ENCODE results near the gene BLM. TPM values are rescaled to one million over a fixed set of nuclear protein-coding genes. Genes with fewer than 3 reads are reported as not detected.

Gene BLM
- polyA plus RNA-seq, 1 of the 3 experiments (the other 2 are of a cell fraction) = 2.7 TPM

DNA sequence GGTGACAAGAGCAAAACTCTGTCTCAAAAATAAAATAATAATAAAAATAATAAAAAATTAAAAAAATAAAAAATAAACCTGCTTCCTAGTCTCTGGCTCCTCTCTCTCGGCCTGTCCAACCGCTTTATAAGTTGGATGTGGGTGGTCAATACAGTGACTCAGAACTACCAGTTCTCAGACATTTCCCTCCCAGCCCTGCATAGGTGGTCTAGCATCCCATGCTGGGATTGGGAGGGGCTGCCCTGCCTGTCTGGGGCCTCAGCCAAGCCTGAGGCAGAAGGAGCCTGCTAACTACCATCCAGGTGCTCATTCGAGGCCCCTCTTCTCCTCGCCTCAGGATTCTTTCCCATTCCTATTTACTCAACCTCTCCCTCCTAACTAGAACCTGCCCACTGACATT lies 33.3 kb upstream of the BLM start:
- Histone ChIP-seq H3K9me3 (no peaks in the 10 kb centered on the region), H3F3A (replicated peaks; ENCODE audit: insufficient read depth) (peaks cover 21% of the 10 kb centered on the region), H3K79me2 (ENCODE audit: insufficient read depth) (no peaks in the 10 kb centered on the region), H3K4me2 (no peak overlapping the region), H3K36me3 (replicated peaks in 1 of 2; ENCODE audit: control insufficient read depth in 1 of 2, insufficient read depth in 2 of 2, low read length in 1 of 2) (no peaks in the 10 kb centered on the region), H4K20me1 (ENCODE audit: insufficient read depth) (no peaks in the 10 kb centered on the region; the same call in 1 of the 2 replicates), H3K9ac (no peak overlapping the region), H3K27ac (ENCODE audit: low read depth in 2 of 2, low read length in 1 of 2) (no peak overlapping the region), H3K9me2 (no peaks in the 10 kb centered on the region), H3K4me3 (ENCODE audit: low read depth in 2 of 2, low read length in 1 of 2) (no peak overlapping the region), H2AFZ (ENCODE audit: low read depth) (no peak overlapping the region), H3K4me1 (ENCODE audit: control insufficient read depth in 1 of 2, insufficient read depth in 2 of 2, low read depth in 1 of 2, low read length in 1 of 2) (peaks cover 4 to 14% of the 10 kb centered on the region in 2 experiments; a peak in 3 of 4 replicates), H3K27me3 (ENCODE audit: insufficient read depth) (no peaks in the 10 kb centered on the region)
- WGBS (ENCODE audit: low lambda C conversion rate) = 93% methylated on average over 4 of the region's 4 CpGs
- ChIA-PET CTCF (interaction anchor here (1.3 kb wide), 1 partner anchor 18 kb away, joined by 3 read pairs; no protein-coding TSS in a partner anchor), POLR2A (no interaction called here)
- TF ChIP-seq CTCF (IDR thresholded peaks at IDR 0.05) = no peak
- no peak for TF ChIP-seq TEAD4 (IDR thresholded peaks at IDR 0.05; ENCODE audit: borderline replicate concordance, insufficient read depth)
- TF ChIP-seq MEF2A (IDR thresholded peaks at IDR 0.05; ENCODE audit: borderline replicate concordance, low read depth) = no peak
- no peak for TF ChIP-seq POLR2AphosphoS5 (IDR thresholded peaks at IDR 0.05; ENCODE audit: low read depth, low read length)
- no peak for TF ChIP-seq GABPA (IDR thresholded peaks at IDR 0.05; ENCODE audit: low read depth)
- TF ChIP-seq RCOR1 (IDR thresholded peaks at IDR 0.05; ENCODE audit: low read length) = no peak
- no peak for DNase-seq

DNA sequence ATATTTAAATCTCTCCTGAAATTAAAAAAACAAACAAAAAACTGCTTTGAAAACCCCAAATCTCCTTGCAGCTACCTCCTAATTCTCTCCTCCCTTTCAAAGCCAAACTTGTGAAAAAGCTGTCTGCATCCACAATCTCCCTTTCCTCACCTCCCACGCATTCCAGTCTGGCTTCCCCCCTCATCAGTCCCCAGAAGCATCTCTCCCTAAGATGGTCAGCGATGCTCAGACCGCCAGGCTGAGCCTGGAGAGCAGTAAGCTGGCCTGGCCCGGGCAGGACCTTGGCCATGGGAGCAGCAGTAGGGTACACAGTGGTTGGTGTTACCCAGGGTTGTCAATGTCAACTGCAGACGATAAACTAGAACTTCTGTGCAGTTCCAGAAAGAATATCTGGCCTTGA lies 32.9 kb upstream of the BLM start:
- no peak overlapping the region for H3K27ac ChIP-seq (ENCODE audit: low read depth in 2 of 2, low read length in 1 of 2)
- no peaks in the 10 kb centered on the region; the same call in 1 of the 2 replicates for H4K20me1 ChIP-seq (ENCODE audit: insufficient read depth)
- WGBS (ENCODE audit: low lambda C conversion rate) = 91% methylated on average over 5 of the region's 5 CpGs
- no peaks in the 10 kb centered on the region for H3K36me3 ChIP-seq (replicated peaks in 1 of 2; ENCODE audit: control insufficient read depth in 1 of 2, insufficient read depth in 2 of 2, low read length in 1 of 2)
- H3K4me1 ChIP-seq (ENCODE audit: control insufficient read depth in 1 of 2, insufficient read depth in 2 of 2, low read depth in 1 of 2, low read length in 1 of 2) = peaks cover 4 to 14% of the 10 kb centered on the region in 2 experiments; a peak in 3 of 4 replicates
- peaks cover 21% of the 10 kb centered on the region for H3F3A ChIP-seq (replicated peaks; ENCODE audit: insufficient read depth)
- H3K4me2 ChIP-seq = no peak overlapping the region
- no peaks in the 10 kb centered on the region for H3K27me3 ChIP-seq (ENCODE audit: insufficient read depth)
- H3K4me3 ChIP-seq (ENCODE audit: low read depth in 2 of 2, low read length in 1 of 2) = no peak overlapping the region
- TF ChIP-seq FOSL2 (IDR thresholded peaks at IDR 0.05; ENCODE audit: borderline replicate concordance, low read depth) (no peak), MXI1 (IDR thresholded peaks at IDR 0.05; ENCODE audit: low read depth, low read length) (no peak), ELF1 (IDR thresholded peaks at IDR 0.05) (no peak), YY1 (IDR thresholded peaks at IDR 0.05; ENCODE audit: low read depth) (no peak), POLR2AphosphoS5 (IDR thresholded peaks at IDR 0.05; ENCODE audit: low read depth, low read length) (no peak), EZH2phosphoT487 (IDR thresholded peaks at IDR 0.05; ENCODE audit: borderline replicate concordance, low read depth) (no peak), RAD21 (IDR thresholded peaks at IDR 0.05; ENCODE audit: low read length) (no peak), TCF12 (IDR thresholded peaks at IDR 0.05) (no peak), CHD2 (IDR thresholded peaks at IDR 0.05; ENCODE audit: low read length, partially characterized antibody) (no peak), NRF1 (IDR thresholded peaks at IDR 0.05; ENCODE audit: low read depth, low read length) (no peak), REST (IDR thresholded peaks at IDR 0.05; ENCODE audit: low read depth, low read length) (no peak)
- TF ChIP-seq, protein P1, sequence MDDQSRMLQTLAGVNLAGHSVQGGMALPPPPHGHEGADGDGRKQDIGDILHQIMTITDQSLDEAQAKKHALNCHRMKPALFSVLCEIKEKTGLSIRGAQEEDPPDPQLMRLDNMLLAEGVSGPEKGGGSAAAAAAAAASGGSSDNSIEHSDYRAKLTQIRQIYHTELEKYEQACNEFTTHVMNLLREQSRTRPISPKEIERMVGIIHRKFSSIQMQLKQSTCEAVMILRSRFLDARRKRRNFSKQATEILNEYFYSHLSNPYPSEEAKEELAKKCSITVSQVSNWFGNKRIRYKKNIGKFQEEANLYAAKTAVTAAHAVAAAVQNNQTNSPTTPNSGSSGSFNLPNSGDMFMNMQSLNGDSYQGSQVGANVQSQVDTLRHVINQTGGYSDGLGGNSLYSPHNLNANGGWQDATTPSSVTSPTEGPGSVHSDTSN (IDR thresholded peaks at IDR 0.05) = no peak
- CTCF ChIA-PET = interaction anchor here (1.3 to 2.8 kb wide), 2 partner anchors 18 to 36 kb away, joined by 3 to 10 read pairs; no protein-coding TSS in a partner anchor
- no peaks in the 10 kb centered on the region for H3K9me3 ChIP-seq
- no peaks in the 10 kb centered on the region for H3K79me2 ChIP-seq (ENCODE audit: insufficient read depth)
- DNase-seq = no peak
- no peaks in the 10 kb centered on the region for H3K9me2 ChIP-seq
- no peak overlapping the region for H3K9ac ChIP-seq
- POLR2A ChIA-PET = no interaction called here
- no peak overlapping the region for H2AFZ ChIP-seq (ENCODE audit: low read depth)

All from SK-N-SH (cell line).